RWPE2 (cell line): Measurements from ENCODE around the gene AQP9.

Experiments
- ATAC-seq: fragments of 200-7000 bp; cut with Tn5 transposase; 3 replicates; pipeline ENCODE4 v1.9.1; 2021; ENCODE audit warnings: low read depth
- DNase-seq: peaks from one replicate; pipeline ENCODE4 v3.0.0-alpha.2; 2020; ENCODE audit warnings: low spot score
- H3K27ac ChIP-seq: fragments of 450-650 bp; 2 replicates; pipeline ENCODE4 v1.5.1; 2017; ENCODE audit warnings: mild to moderate bottlenecking; ENCODE audit not compliant: poor library complexity, severe bottlenecking
- H3K27me3 ChIP-seq: fragments of 250-450 bp; sonication (Bioruptor Pico); 2 replicates; pipeline ENCODE4 v1.5.1; 2021; ENCODE audit warnings: mild to moderate bottlenecking, moderate library complexity; ENCODE audit not compliant: insufficient read depth, poor library complexity, severe bottlenecking
- H3K36me3 ChIP-seq: fragments of 250-450 bp; sonication (Bioruptor Pico); 2 replicates; pipeline ENCODE4 v1.5.1; 2020; ENCODE audit warnings: low read depth, mild to moderate bottlenecking, moderate library complexity
- H3K4me1 ChIP-seq: fragments of 250-450 bp; sonication (Bioruptor Pico); 2 replicates; pipeline ENCODE4 v1.5.1; 2021; ENCODE audit warnings: mild to moderate bottlenecking, moderate library complexity; ENCODE audit not compliant: insufficient read depth, poor library complexity, severe bottlenecking
- H3K4me3 ChIP-seq: fragments of 250-450 bp; sonication (Bioruptor Pico); 2 replicates; pipeline ENCODE4 v1.5.1; 2021; ENCODE audit warnings: mild to moderate bottlenecking, moderate library complexity; ENCODE audit not compliant: severe bottlenecking
- H3K9me3 ChIP-seq: fragments of 250-450 bp; sonication (Bioruptor Pico); 2 replicates; pipeline ENCODE4 v1.5.1; 2021; ENCODE audit warnings: mild to moderate bottlenecking, moderate library complexity; ENCODE audit not compliant: severe bottlenecking
- TF ChIP-seq, protein P1 (sequence below): fragments of 450-650 bp; IDR thresholded peaks from one replicate; pipeline ENCODE4 v1.5.1; 2017; ENCODE audit warnings: mild to moderate bottlenecking, moderate library complexity; ENCODE audit not compliant: poor library complexity, severe bottlenecking

AQP9 gene

GRCh38 chr15:58169934-58170333, 31.8 kb downstream of the AQP9 start:
- DNase-seq (no peak), ATAC-seq (no peak)
- Histone ChIP-seq H3K27ac (no peak overlapping the region), H3K4me1 (no peaks in the 10 kb centered on the region), H3K4me3 (no peak overlapping the region), H3K27me3 (peaks cover 9% of the 10 kb centered on the region), H3K9me3 (no peaks in the 10 kb centered on the region), H3K36me3 (no peaks in the 10 kb centered on the region)
- TF ChIP-seq, protein P1, sequence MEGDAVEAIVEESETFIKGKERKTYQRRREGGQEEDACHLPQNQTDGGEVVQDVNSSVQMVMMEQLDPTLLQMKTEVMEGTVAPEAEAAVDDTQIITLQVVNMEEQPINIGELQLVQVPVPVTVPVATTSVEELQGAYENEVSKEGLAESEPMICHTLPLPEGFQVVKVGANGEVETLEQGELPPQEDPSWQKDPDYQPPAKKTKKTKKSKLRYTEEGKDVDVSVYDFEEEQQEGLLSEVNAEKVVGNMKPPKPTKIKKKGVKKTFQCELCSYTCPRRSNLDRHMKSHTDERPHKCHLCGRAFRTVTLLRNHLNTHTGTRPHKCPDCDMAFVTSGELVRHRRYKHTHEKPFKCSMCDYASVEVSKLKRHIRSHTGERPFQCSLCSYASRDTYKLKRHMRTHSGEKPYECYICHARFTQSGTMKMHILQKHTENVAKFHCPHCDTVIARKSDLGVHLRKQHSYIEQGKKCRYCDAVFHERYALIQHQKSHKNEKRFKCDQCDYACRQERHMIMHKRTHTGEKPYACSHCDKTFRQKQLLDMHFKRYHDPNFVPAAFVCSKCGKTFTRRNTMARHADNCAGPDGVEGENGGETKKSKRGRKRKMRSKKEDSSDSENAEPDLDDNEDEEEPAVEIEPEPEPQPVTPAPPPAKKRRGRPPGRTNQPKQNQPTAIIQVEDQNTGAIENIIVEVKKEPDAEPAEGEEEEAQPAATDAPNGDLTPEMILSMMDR = no peak

DNA sequence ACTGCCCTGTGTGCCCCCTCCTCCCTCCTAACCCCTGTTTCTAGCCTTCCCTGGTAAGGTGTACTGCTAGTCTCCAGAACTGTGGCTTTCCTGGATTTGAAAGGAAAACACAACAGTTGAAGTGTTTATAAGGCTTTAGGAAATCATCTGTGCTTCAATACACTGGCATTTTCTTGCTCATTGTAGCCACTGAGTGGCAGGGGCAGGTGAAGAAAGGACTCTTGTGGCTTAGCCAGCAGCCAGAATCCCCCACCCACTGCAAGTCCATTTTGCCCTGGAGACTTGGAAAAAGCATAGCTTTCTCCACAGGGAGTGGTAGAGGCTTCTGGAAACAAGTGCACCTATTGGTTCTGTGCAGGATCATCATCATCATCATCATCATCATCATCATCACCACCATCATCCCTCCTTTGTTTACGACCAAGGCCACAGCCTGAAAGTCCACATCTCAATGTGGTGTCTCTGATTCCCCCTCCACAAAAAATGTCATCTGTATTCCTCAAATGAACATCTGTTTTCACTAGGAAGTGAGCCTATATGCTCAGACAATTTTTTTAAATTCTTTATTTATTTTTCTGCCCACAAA, 33.4 kb downstream of the AQP9 start:
- TF ChIP-seq, protein P1 = no peak
- DNase-seq = no peak

DNA sequence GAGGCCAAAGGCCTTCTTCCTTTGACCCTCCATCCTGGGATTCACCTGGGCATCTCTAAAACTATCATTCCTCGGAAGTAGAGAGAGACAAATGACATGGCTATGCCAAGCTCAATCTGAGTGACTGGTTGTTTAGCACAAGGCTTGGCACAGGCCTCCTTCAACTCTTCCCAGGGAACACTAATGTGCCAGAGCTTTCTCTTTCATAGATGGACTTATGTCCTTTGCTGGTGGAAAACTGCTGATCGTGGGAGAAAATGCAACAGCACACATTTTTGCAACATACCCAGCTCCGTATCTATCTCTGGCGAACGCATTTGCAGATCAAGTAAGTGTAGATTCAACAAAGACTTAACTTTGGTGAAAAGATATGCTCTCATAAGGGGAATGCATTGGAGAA, 36.5 kb downstream of the AQP9 start:
- TF ChIP-seq, protein P1 = no peak
- H3K36me3 ChIP-seq = no peaks in the 10 kb centered on the region
- ATAC-seq = no peak
- DNase-seq = no peak
- H3K27ac ChIP-seq = no peak overlapping the region
- H3K4me3 ChIP-seq = no peak overlapping the region
- H3K9me3 ChIP-seq = no peaks in the 10 kb centered on the region
- H3K27me3 ChIP-seq = no peaks in the 10 kb centered on the region
- H3K4me1 ChIP-seq = peaks cover 11% of the 10 kb centered on the region

More for the DNA sequence above, 33.4 kb downstream of the AQP9 start:
- no peaks in the 10 kb centered on the region for H3K9me3 ChIP-seq
- no peak overlapping the region for H3K27ac ChIP-seq
- no peak overlapping the region for H3K4me3 ChIP-seq
- H3K27me3 ChIP-seq = no peaks in the 10 kb centered on the region
- no peak for ATAC-seq
- no peaks in the 10 kb centered on the region for H3K4me1 ChIP-seq
- no peaks in the 10 kb centered on the region for H3K36me3 ChIP-seq

- H3K36me3 ChIP-seq = no peaks in the 10 kb centered on the region
- H3K27ac ChIP-seq = no peak overlapping the region
- no peaks in the 10 kb centered on the region for H3K27me3 ChIP-seq
- TF ChIP-seq, protein P1 = no peak
- peaks cover 17% of the 10 kb centered on the region for H3K4me1 ChIP-seq
- DNase-seq = no peak
- no peak overlapping the region for H3K4me3 ChIP-seq
- no peaks in the 10 kb centered on the region for H3K9me3 ChIP-seq
- no peak for ATAC-seq
These were observed 37.8 kb downstream of the AQP9 start for GRCh38 chr15:58175955-58176354.

- TF ChIP-seq, protein P1 = no peak
- H3K27me3 ChIP-seq = no peaks in the 10 kb centered on the region
- H3K36me3 ChIP-seq = no peaks in the 10 kb centered on the region
- H3K4me1 ChIP-seq = peaks cover 17% of the 10 kb centered on the region
- DNase-seq = no peak
- no peaks in the 10 kb centered on the region for H3K9me3 ChIP-seq
- peak overlapping the region; percentile 76 for H3K27ac ChIP-seq
- H3K4me3 ChIP-seq = no peak overlapping the region
- no peak for ATAC-seq
These were observed 40.5 kb downstream of the AQP9 start for GRCh38 chr15:58178668-58179067.
